Measurements from ENCODE around the gene ITGA5.

ITGA5 gene

GRCh38 chr12:54386403-54387113 is 32.5 kb downstream of the ITGA5 start:
- no peak for DNase-seq

DNA sequence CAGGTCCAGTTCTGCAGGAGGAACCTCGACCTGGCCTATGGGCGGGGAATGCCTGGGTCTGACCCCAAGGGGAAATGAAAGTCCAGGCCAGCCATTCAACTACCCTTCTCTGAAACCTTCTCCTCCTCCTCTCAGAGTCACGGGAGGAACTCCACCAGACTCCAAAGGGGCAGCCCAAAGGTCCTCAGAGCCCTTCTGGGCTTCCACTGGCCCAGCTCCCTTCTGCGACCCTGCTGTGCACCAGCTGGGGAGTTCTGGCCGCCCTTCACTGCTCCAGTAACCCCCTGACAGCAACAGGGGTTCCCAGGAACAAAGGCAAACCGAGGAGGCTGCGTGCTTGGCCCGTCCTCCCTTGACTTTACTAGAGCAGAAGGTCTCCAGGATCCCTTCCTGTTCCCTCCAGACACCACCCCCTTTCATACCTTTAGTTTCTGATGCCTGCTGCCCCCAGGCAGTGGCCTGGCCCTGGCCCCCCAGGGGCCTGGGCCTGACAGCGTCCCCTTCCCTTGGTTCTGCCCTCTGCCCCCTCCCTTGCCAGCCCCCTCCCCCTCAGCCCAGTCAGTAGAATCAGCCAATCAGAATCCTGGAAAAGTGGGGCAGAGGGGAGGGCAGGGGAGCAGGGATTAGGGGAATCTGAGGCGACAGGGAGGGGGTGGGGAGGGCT is 33.7 kb downstream of the ITGA5 start:
- no peak for DNase-seq

GRCh38 chr12:54384591-54385041 is 34.5 kb downstream of the ITGA5 start, which contains the start of gene ZNF385A:
Gene ZNF385A, minus strand, starts transcription at chr12:54384733. Its CDS starts 219 bp downstream, at chr12:54384514.
- DNase-seq = no peak

DNA sequence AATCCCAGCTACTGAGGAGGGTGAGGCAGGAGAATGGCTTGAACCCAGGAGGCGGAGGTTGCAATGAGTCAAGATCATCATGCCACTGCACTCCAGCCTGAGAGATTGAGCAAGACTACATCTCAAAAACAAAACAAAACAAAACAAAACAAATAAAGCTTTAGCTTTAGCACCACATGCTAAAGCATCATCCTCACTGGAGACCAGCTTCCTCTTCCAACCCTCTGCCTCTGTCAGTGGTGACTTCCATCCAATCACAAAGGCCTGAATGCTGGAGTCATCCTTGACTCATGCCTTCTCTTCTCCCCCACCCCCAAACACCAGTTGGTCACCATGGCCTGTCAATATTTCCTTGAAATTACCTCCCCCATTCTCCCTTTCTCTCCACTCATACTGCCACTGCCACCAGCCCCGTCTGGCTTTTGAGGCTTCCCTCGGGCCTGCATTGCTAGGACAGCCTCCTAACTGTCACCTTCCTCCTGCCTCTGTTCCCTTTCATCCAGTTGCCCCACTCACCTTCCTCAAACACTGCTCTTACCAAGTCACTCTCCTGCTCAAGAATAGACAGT is 35.9 kb downstream of the ITGA5 start:
- DNase-seq = no peak

- DNase-seq = no peak
Measured at GRCh38 chr12:54381136-54381535, 37.9 kb downstream of the ITGA5 start.

GRCh38 chr12:54379398-54380201 is 39.5 kb downstream of the ITGA5 start:
- DNase-seq = peak; percentile 96

GRCh38 chr12:54378796-54379397 is 40.2 kb downstream of the ITGA5 start:
- DNase-seq = no peak

DNA sequence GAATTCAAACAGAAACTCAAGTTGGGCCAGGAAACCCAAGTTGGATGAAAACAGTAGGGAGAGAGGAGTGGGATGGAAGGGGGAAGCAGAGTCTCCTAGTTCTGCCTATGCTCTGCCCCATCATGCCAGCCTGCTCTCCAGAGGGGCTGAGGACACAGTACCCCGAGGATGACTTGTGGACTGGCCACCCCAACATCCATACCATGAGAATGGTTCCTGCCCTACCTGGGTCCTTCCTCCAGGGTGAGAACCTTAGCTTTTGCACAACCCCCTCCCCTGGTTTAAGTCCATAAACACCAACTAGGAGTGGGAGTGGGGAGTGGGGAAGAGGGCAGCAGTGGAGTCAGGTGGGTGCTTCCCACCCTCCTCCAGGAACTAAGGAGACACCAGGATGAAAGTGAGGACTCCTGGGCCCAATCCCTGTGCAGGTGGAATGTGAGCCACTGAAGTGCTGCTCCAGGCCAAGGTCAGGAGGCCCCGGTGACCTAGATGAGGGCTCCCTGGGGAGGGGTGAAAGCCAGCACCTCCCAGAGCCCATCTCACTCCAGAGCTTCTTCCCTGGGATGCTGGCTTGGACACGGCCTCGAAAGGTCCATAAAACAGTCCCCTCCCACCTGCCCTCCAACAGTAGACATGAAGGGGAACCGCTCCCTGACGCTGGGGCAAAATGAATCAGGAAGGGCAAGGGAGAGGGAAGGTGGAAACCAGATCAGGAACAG is 41.1 kb downstream of the ITGA5 start:
- DNase-seq = no peak

DNA sequence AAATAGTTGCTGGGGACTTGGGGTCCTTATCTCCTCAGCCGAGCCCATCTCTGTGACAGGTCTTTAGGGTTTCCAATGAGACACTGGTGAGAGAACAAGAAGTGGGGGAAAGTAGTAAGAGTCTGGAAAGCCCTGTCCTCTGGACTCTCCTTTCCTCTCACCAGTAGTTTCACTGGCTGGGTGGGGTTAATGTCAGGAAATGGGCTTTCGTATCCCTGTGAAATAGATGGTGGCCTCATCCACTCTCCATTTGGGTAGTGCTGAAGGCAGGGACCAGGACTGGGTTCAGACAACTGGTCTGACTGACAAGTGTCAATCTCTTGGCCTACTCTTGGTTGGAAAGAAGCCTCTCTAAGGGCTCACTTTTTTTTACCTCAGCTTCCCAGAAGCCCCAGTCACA is 42.1 kb downstream of the ITGA5 start:
- DNase-seq = no peak

DNA sequence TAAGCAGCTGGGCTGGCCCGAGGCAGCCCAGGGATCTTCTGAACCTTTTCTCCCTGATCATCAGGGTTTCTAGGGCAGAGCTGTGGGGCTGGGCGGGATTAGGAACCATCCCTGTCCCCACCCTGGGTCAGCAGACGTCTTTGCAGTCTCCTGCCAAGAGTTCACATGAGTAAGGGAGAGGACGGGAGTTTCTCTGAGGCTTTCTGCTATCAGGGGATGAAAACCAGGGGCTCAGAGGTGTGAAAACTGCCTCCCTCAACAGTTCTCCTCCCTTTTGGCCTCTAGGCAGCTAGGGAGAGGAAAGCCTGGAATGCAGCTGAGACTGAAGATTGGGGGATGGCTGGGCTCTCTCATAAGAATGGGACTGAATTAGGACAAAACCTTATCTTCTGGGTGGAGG is 42.5 kb downstream of the ITGA5 start:
- DNase-seq = no peak

GRCh38 chr12:54375259-54375579 is 43.8 kb downstream of the ITGA5 start:
- no peak for DNase-seq

GRCh38 chr12:54374562-54375258 is 44.4 kb downstream of the ITGA5 start:
- DNase-seq = no peak

DNA sequence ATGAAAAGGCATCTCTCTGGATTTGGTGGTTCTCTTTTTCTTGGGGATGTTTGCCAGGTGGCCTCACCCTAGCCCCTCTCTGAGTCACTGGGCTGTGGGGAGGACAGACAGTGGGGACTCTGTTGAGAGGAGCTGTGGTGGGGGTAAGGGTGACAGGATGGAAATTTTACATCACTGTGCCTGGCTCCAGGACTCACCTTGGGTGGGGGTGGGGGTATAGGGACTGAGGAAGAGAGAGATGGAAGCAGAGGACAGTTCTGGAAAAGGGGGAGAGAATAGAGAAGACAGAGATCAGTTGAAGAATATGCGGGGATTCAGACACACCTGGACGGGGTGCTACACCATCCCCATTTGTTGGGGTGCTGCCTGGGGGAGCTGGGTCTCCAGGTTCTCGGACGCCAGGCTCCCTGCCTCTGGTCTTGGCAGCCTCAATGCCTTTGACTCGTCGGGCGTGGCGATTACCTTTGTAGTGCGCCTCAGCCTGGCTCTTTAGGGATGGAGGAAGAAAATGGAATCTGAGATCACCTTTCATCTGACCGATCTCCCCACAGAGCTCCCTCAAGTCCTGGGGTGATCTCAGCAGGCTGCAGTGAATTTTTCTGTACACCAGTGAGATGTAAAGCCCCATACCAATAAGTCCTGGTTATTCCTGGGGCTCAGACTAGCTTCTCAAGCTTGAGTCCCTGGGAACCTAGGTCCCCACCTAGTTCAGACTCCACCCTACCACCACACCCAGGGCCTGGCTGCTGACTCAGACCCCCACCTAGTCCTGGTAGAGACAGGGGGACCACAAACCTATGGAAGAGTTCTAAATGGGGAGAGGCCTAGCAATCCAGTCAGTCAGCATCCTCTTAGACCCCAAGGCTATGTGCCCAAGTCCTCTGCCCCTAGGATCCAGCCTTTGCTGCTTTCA is 45.2 kb downstream of the ITGA5 start:
- DNase-seq = no peak

GRCh38 chr12:54372113-54372806 is 46.8 kb downstream of the ITGA5 start:
- DNase-seq = no peak

DNA sequence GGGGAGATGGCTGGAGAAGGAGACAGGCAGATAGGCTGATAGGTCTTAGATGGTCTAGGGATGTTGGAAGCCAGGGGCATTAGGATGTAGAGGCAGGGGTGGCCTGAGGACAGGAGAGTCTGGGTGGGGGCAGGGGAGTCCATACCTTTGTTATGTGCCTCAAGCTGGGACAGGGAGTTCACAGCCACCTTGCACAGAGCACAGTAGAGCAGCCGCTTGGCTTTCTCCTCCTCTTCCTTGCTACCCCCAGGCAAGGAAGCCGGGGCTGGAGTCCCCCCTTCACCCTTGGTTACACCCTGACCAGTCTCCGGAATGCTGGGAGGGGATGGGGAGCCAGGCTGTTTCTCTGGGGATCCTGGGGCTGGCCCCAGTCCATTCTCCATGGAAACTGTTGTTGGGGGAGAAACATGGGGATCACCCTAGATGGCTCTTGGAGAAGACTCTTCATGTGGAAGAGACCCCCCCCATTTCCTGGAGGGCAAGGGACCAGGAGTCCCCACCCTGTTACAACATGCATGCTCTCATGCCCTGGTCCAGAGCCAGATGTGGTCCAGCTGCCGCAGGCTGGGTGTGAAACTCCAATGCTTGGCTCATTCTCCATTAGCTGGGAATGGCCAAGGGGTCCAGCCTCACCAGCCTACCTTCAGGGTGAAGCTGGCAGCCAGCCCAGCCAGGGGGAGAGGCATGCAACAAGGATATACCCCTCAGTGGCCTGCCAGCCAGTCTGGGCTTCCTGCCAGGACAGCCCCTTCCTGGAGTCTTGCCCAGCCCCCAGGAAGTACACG is 47.5 kb downstream of the ITGA5 start:
- no peak for DNase-seq

DNA sequence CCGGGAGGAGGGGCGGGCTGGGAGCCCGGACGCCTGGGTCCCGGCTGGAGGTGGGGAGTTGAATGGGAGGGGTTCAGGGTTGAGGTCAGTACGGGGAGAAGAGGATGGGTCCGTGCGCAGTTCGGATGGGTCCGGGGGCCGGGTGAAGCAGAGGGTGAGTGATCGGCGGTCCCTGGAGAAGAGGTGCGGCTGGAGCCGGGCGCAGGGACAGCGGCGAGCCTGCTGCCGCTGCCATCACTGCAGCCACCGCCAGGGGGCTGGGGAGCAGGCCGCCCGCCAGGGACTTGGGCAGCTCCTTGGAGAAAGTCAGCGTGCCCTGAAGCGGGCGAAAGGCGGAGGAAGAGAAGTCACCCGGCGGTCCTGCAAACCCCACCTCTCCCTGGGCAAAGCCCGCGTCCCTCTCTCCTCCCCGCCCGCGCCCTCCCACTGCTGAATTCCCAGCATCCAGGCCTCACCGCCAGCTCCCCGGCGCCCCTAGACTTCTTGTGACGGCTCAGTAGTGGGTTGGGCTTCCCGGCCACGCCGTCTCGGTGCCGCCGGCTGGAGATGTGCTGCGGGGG is 48.8 kb downstream of the ITGA5 start:
- no peak for DNase-seq

GRCh38 chr12:54369597-54370131 is 49.4 kb downstream of the ITGA5 start:
- no peak for DNase-seq
